OCI-LY1 (cell line): Measurements from ENCODE around the gene PGA3.
"Not testable (repeated sequence)": the region's sequence is repeated elsewhere in the genome, so short reads cannot be mapped to it uniquely, and the experiment has no call there.

Experiments used
- H2AFZ ChIP-seq: fragments of 200-600 bp; sonication (generic), shearing (Covaris generic); 2 replicates; pipeline ENCODE4 v1.6.0; 2014; ENCODE audit warnings: antibody characterized with exemption, mild to moderate bottlenecking, low read length
- H3F3A ChIP-seq: fragments of 200-600 bp; sonication (generic), shearing (Covaris generic); 2 replicates; pipeline ENCODE4 v1.6.0; 2014; ENCODE audit warnings: mild to moderate bottlenecking, antibody characterized with exemption, low read length, moderate library complexity; ENCODE audit not compliant: insufficient read depth
- H3K27ac ChIP-seq: fragments of 200-600 bp; sonication (generic); 2 replicates; pipeline ENCODE4 v1.5.1; 2014; ENCODE audit warnings: low read length, mixed run types, mild to moderate bottlenecking, low read depth; ENCODE audit not compliant: poor library complexity, severe bottlenecking
- H3K27me3 ChIP-seq: fragments of 200-600 bp; sonication (generic); 2 replicates; pipeline ENCODE4 v1.6.0; 2014; ENCODE audit warnings: antibody characterized with exemption, mild to moderate bottlenecking, low read length, moderate library complexity; ENCODE audit not compliant: insufficient read depth
- H3K36me3 ChIP-seq: fragments of 200-600 bp; sonication (generic); 2 replicates; pipeline ENCODE4 v1.6.1; 2014; ENCODE audit warnings: mild to moderate bottlenecking, antibody characterized with exemption, low read length, moderate library complexity, mixed read lengths; ENCODE audit not compliant: insufficient read depth
- H3K4me1 ChIP-seq: fragments of 200-600 bp; sonication (generic); 2 replicates; pipeline ENCODE4 v1.5.1; 2014; ENCODE audit warnings: mild to moderate bottlenecking, low read length, moderate library complexity; ENCODE audit not compliant: insufficient read depth, severe bottlenecking
- H3K4me2 ChIP-seq: fragments of 200-600 bp; sonication (generic), shearing (Covaris generic); 2 replicates; pipeline ENCODE4 v1.6.1; 2014; ENCODE audit warnings: low read length
- H3K4me3 ChIP-seq: fragments of 200-600 bp; sonication (generic); 2 replicates; pipeline ENCODE4 v1.5.1; 2014; ENCODE audit warnings: low read length, low read depth, mild to moderate bottlenecking, mixed read lengths; ENCODE audit not compliant: poor library complexity, severe bottlenecking
- H3K79me2 ChIP-seq: fragments of 200-600 bp; shearing (Covaris generic); 2 replicates; pipeline ENCODE4 v1.6.1; 2016; ENCODE audit warnings: mixed run types, low read length, mixed read lengths; ENCODE audit not compliant: insufficient read depth
- H3K9ac ChIP-seq: fragments of 200-600 bp; sonication (generic), shearing (Covaris generic); 2 replicates; pipeline ENCODE4 v1.6.1; 2014; ENCODE audit warnings: mild to moderate bottlenecking, low read length, mixed read lengths
- H3K9me2 ChIP-seq: fragments of 200-600 bp; sonication (generic), shearing (Covaris generic); 2 replicates; pipeline ENCODE4 v1.6.1; 2014; ENCODE audit warnings: low read depth, mild to moderate bottlenecking, low read length, mixed read lengths
- H3K9me3 ChIP-seq: fragments of 200-600 bp; shearing (Covaris generic); 2 replicates; pipeline ENCODE4 v1.6.1; 2014; ENCODE audit warnings: low read length, mixed read lengths
- H4K20me1 ChIP-seq: fragments of 200-600 bp; sonication (generic), shearing (Covaris generic); 2 replicates; pipeline ENCODE4 v1.6.0; 2016; ENCODE audit warnings: mild to moderate bottlenecking, low read length; ENCODE audit not compliant: insufficient read depth
- CTCF ChIP-seq: fragments of 200-600 bp; sonication (generic), shearing (Covaris generic); IDR thresholded peaks from 2 replicates; pipeline ENCODE4 v1.5.1; 2017; ENCODE audit warnings: mild to moderate bottlenecking, antibody characterized with exemption, low read length, moderate library complexity, mixed read lengths
- EZH2 ChIP-seq: fragments of 200-600 bp; sonication (generic), shearing (Covaris generic); IDR thresholded peaks from 2 replicates; pipeline ENCODE4 v1.8.0; 2017; ENCODE audit warnings: borderline replicate concordance, mixed run types, mild to moderate bottlenecking, antibody characterized with exemption, low read length, moderate library complexity, mixed read lengths

The PGA3 gene

GRCh38 chr11:61252332-61252731 is 49.0 kb downstream of the PGA3 start:
- H3K9me3 ChIP-seq, H3K9ac ChIP-seq, H4K20me1 ChIP-seq, H3K79me2 ChIP-seq, H3K4me1 ChIP-seq, H3K27me3 ChIP-seq, H3K36me3 ChIP-seq, H3K9me2 ChIP-seq, H3K4me3 ChIP-seq, H3K27ac ChIP-seq, H3F3A ChIP-seq, H3K4me2 ChIP-seq, H2AFZ ChIP-seq: not testable (repeated sequence)

- H2AFZ ChIP-seq, result no peak overlapping the region
- no peaks in the 10 kb centered on the region for H3K36me3 ChIP-seq
- no peaks in the 10 kb centered on the region for H3K9me2 ChIP-seq
- H3K9me3 ChIP-seq, result no peaks in the 10 kb centered on the region
- H3K4me3 ChIP-seq, result no peak overlapping the region
- TF ChIP-seq CTCF, result peak; percentile 85
- TF ChIP-seq EZH2, result no peak
- no peaks in the 10 kb centered on the region for H3F3A ChIP-seq
- H3K4me2 ChIP-seq, result no peak overlapping the region
- H4K20me1 ChIP-seq, result no peaks in the 10 kb centered on the region
- H3K27ac ChIP-seq, result no peak overlapping the region
- no peak overlapping the region for H3K9ac ChIP-seq
- no peaks in the 10 kb centered on the region for H3K4me1 ChIP-seq
- H3K27me3 ChIP-seq, result peaks cover 3% of the 10 kb centered on the region; the same call in 1 of the 2 replicates
- no peaks in the 10 kb centered on the region for H3K79me2 ChIP-seq
Observed at GRCh38 chr11:61254403-61255025, 51.2 kb downstream of the PGA3 start.

- no peaks in the 10 kb centered on the region for H3K36me3 ChIP-seq
- no peak overlapping the region for H2AFZ ChIP-seq
- no peaks in the 10 kb centered on the region for H4K20me1 ChIP-seq
- no peaks in the 10 kb centered on the region for H3K9me3 ChIP-seq
- peaks cover 3% of the 10 kb centered on the region; the same call in 1 of the 2 replicates for H3K27me3 ChIP-seq
- no peak overlapping the region for H3K4me2 ChIP-seq
- no peaks in the 10 kb centered on the region for H3K4me1 ChIP-seq
- no peaks in the 10 kb centered on the region for H3K79me2 ChIP-seq
- no peak overlapping the region for H3K27ac ChIP-seq
- no peaks in the 10 kb centered on the region for H3F3A ChIP-seq
- H3K9ac ChIP-seq, result no peak overlapping the region
- no peaks in the 10 kb centered on the region for H3K9me2 ChIP-seq
- H3K4me3 ChIP-seq, result no peak overlapping the region
- TF ChIP-seq EZH2 (no peak), CTCF (no peak)
Observed at GRCh38 chr11:61256710-61257482, 53.6 kb downstream of the PGA3 start.
